Endothelial cell (in vitro differentiated cells): ENCODE results near the gene CMBL. TPM values are rescaled to one million over a fixed set of nuclear protein-coding genes. Genes with fewer than 3 reads are reported as not detected.

Experiments used
- DNase-seq: peaks from one replicate; pipeline ENCODE4 v3.0.0; 2021; ENCODE audit warnings: low spot score
- H3K27ac Mint-ChIP-seq: one replicate; pipeline ENCODE4 v1.8.0; 2021; ENCODE audit warnings: mixed read lengths, inconsistent platforms; ENCODE audit not compliant: unreplicated experiment
- H3K27me3 Mint-ChIP-seq: one replicate; pipeline ENCODE4 v1.8.0; 2021; ENCODE audit warnings: mild to moderate bottlenecking, moderate library complexity, mixed read lengths, inconsistent platforms; ENCODE audit not compliant: unreplicated experiment
- H3K36me3 Mint-ChIP-seq: one replicate; pipeline ENCODE4 v1.8.0; 2021; ENCODE audit warnings: mild to moderate bottlenecking, low read depth, mixed read lengths, inconsistent platforms; ENCODE audit not compliant: unreplicated experiment
- H3K4me1 Mint-ChIP-seq: one replicate; pipeline ENCODE4 v1.8.0; 2021; ENCODE audit warnings: mild to moderate bottlenecking, mixed read lengths, inconsistent platforms; ENCODE audit not compliant: unreplicated experiment
- H3K4me3 Mint-ChIP-seq: one replicate; pipeline ENCODE4 v1.8.0; 2021; ENCODE audit warnings: mild to moderate bottlenecking, mixed read lengths, inconsistent platforms; ENCODE audit not compliant: unreplicated experiment
- H3K9me3 Mint-ChIP-seq: one replicate; pipeline ENCODE4 v1.8.0; 2021; ENCODE audit warnings: mixed read lengths, inconsistent platforms; ENCODE audit not compliant: unreplicated experiment
- CTCF ChIP-seq: fragments of 200-600 bp; sonication (generic); IDR thresholded peaks from one replicate; pipeline ENCODE4 v1.5.0; 2021; ENCODE audit warnings: antibody characterized with exemption; ENCODE audit not compliant: unreplicated experiment
- total RNA-seq: library from RNA; stranded (reverse); fragmentation: NEBNext Ultra II Directional; extraction: Animal tissue kit (Norgen Biotek cat#: 25700); gene quantifications from one replicate; pipeline ENCODE4 v1.2.1, GENCODE V29; 2021; ENCODE audit not compliant: unreplicated experiment

CMBL gene
- total RNA-seq, 1 donor from 2014 or later: 13.1 TPM

- no peak overlapping the region for H3K4me3 Mint-ChIP-seq
- no peaks in the 10 kb centered on the region for H3K4me1 Mint-ChIP-seq
- H3K27ac Mint-ChIP-seq: no peak overlapping the region
- TF ChIP-seq CTCF: no peak
- no peaks in the 10 kb centered on the region for H3K36me3 Mint-ChIP-seq
- DNase-seq: no peak
- no peaks in the 10 kb centered on the region for H3K27me3 Mint-ChIP-seq
- H3K9me3 Mint-ChIP-seq: no peaks in the 10 kb centered on the region
Observed at GRCh38 chr5:10320793-10321192, 13.1 kb upstream of the CMBL start.

DNA sequence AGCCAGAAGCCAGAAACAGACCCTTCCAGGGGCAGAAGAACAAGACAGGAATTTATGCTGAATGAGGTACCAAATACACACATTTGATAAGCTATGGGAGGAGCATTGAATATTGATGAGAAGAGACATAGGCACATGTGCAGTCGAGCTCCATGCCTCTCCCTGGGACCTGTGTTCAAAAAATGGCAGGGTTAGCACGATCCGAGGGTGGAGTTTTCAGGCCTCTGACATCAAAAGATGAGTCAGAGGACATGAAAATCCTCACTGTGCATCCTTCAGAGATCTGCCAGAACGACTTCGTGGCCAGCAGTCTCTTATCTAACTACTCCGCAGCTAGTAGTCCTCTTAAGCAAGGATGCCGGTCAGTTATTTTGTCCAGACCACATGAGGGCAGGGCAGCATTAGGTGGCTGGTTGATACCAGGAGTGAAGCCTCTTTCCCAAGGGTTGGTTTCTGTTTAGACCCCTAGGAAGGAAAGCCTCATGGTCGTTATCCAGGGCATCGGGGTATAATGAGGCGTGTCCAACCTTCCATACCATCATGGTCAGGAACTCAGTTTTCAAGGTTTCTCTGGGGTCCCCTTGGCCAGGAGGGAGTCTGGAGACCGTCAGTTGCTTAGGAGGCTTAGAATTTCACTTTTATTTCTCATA, 11.6 kb upstream of the CMBL start:
- Mint-ChIP-seq H3K27me3 (no peaks in the 10 kb centered on the region), H3K4me3 (no peak overlapping the region), H3K9me3 (no peaks in the 10 kb centered on the region), H3K4me1 (no peaks in the 10 kb centered on the region), H3K27ac (no peak overlapping the region), H3K36me3 (no peaks in the 10 kb centered on the region)
- DNase-seq: no peak
- no peak for TF ChIP-seq CTCF

- no peak for DNase-seq
- H3K9me3 Mint-ChIP-seq: no peaks in the 10 kb centered on the region
- no peak for TF ChIP-seq CTCF
- no peaks in the 10 kb centered on the region for H3K4me1 Mint-ChIP-seq
- H3K27ac Mint-ChIP-seq: no peak overlapping the region
- peaks cover 2% of the 10 kb centered on the region for H3K27me3 Mint-ChIP-seq
- H3K4me3 Mint-ChIP-seq: no peak overlapping the region
- no peaks in the 10 kb centered on the region for H3K36me3 Mint-ChIP-seq
Observed at GRCh38 chr5:10317825-10318682, 10.4 kb upstream of the CMBL start.

GRCh38 chr5:10315824-10316509, 8.3 kb upstream of the CMBL start:
- Mint-ChIP-seq H3K36me3 (no peaks in the 10 kb centered on the region), H3K9me3 (no peaks in the 10 kb centered on the region), H3K27ac (no peak overlapping the region), H3K4me3 (no peak overlapping the region), H3K27me3 (peaks cover 2% of the 10 kb centered on the region), H3K4me1 (no peaks in the 10 kb centered on the region)
- no peak for DNase-seq
- TF ChIP-seq CTCF: no peak
